ENCODE measurements around the gene SSTR3.

- TF ChIP-seq CTCF (conservative IDR thresholded peaks at IDR 0.05; ENCODE audit: low read depth, low read length), result no peak
- TF ChIP-seq EZH2 (IDR thresholded peaks at IDR 0.05; ENCODE audit: borderline replicate concordance, low read depth, low read length, poor library complexity, severe bottlenecking), result no peak
Measured at GRCh38 chr22:37184380-37184755, 27.9 kb downstream of the SSTR3 start.
